ENCODE measurements around the gene NEK3.

DNA sequence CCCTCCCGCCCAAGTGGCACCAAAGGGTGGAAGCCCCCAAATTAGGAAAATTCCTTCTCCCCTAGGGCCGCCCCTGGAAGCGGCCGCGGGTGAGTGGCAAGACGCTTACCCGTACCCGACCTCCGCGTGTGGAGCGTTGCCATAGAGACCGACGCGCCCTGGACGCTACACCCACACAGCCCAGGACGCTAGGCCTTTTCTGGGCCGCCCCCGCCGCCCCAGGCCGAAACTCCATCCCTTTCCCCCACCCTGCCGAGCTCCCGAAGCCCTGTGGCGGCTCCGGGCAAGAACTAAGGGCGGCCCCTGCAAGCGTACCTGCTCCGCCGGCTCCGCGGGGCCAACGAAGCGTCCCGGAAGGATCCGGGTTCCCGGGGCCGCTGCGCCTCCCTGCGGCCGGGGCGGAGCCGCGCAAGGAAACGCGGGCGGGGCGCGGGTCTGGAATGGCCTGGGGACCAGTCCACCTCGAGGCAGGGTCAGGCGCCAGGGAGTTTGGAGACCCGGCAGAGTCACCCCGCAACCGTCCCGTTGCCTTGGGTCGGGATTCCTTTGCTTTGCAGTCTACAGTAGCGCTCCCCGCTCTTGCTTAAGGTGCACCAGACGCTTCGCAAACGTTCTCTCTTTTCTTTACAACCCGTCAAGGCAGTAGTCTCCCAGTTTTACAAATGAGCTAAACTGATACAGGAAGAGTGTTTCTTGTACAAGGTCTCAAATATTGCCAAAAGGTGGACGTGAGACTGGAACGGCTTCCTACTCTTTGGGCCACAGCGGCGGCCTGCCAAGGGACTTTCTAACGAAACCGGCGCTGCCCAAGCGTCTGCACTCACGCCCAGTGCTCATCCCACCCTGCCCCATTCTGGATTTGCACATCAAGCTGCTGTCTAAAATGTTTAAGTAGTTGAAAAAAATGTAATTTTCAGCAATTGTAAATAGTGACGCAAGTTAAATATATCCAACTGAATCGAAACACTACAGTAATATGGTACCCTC, 30.4 kb downstream of the NEK3 start, which contains the start of gene NEK5:
- TF ChIP-seq, protein P1, sequence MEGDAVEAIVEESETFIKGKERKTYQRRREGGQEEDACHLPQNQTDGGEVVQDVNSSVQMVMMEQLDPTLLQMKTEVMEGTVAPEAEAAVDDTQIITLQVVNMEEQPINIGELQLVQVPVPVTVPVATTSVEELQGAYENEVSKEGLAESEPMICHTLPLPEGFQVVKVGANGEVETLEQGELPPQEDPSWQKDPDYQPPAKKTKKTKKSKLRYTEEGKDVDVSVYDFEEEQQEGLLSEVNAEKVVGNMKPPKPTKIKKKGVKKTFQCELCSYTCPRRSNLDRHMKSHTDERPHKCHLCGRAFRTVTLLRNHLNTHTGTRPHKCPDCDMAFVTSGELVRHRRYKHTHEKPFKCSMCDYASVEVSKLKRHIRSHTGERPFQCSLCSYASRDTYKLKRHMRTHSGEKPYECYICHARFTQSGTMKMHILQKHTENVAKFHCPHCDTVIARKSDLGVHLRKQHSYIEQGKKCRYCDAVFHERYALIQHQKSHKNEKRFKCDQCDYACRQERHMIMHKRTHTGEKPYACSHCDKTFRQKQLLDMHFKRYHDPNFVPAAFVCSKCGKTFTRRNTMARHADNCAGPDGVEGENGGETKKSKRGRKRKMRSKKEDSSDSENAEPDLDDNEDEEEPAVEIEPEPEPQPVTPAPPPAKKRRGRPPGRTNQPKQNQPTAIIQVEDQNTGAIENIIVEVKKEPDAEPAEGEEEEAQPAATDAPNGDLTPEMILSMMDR (conservative IDR thresholded peaks at IDR 0.05; ENCODE audit: low read depth, low read length) = peak; percentile 66
- TF ChIP-seq EZH2 (IDR thresholded peaks at IDR 0.05; ENCODE audit: low read length, unreplicated experiment) (no peak), EZH2phosphoT487 (IDR thresholded peaks at IDR 0.05; ENCODE audit: borderline replicate concordance, low read length) (no peak)
